Dermis microvascular lymphatic vessel endothelial cell (primary cell): Measurements from ENCODE around the gene CDK17. TPM values are rescaled to one million over a fixed set of nuclear protein-coding genes. Genes with fewer than 3 reads are reported as not detected.
A peak's percentile ranks its signal among the peaks of the same experiment; 100 is the strongest.

ENCODE experiments used
- DNase-seq, 2 donors: peaks; one replicate each; pipeline versions ENCODE4 v3.0.0 to v3.0.0-alpha.2; 2010; ENCODE audit warnings: low read depth in 2 of 2
- total RNA-seq: library from RNA; depleted of rRNA; stranded (reverse); fragments of >200 nt; gene quantifications from 2 replicates; pipeline ENCODE4 v1.2.1, GENCODE V29; 2014

CDK17 gene
- total RNA-seq, 1 donor from 2014 or later, result 99.9 TPM

GRCh38 chr12:96266238-96266637, 134.0 kb downstream of the CDK17 start:
- no peak for DNase-seq

- DNase-seq, result no peak
These were observed 134.4 kb downstream of the CDK17 start for GRCh38 chr12:96265836-96266235.

- DNase-seq, result no peak
These were observed 134.8 kb downstream of the CDK17 start for GRCh38 chr12:96265400-96265799.

- DNase-seq, result peak; percentile 84 to 90
These were observed 136.8 kb downstream of the CDK17 start for GRCh38 chr12:96263449-96263902.

- DNase-seq, result peak in 1 of 2 donors; percentile 65
These were observed 138.7 kb downstream of the CDK17 start for GRCh38 chr12:96261557-96261956.

GRCh38 chr12:96260644-96261043, 139.6 kb downstream of the CDK17 start:
- no peak for DNase-seq

- no peak for DNase-seq
These were observed 140.0 kb downstream of the CDK17 start for GRCh38 chr12:96260231-96260630.

GRCh38 chr12:96258104-96258961, 141.9 kb downstream of the CDK17 start:
- peak in 1 of 2 donors; percentile 71 for DNase-seq

GRCh38 chr12:96257550-96258103, 142.6 kb downstream of the CDK17 start:
- no peak for DNase-seq

- no peak for DNase-seq
These were observed 143.4 kb downstream of the CDK17 start for GRCh38 chr12:96256672-96257361.

- peak; percentile 100 for DNase-seq
These were observed 145.2 kb downstream of the CDK17 start for GRCh38 chr12:96255077-96255476.

- no peak for DNase-seq
These were observed 150.0 kb downstream of the CDK17 start for GRCh38 chr12:96250119-96250685.

GRCh38 chr12:96249196-96250118, 150.8 kb downstream of the CDK17 start:
- peak in 1 of 2 donors; percentile 62 for DNase-seq

- no peak for DNase-seq
These were observed 151.9 kb downstream of the CDK17 start for GRCh38 chr12:96248136-96248931.

- DNase-seq, result no peak
These were observed 152.7 kb downstream of the CDK17 start for GRCh38 chr12:96247563-96247962.

- DNase-seq, result no peak
These were observed 153.2 kb downstream of the CDK17 start for GRCh38 chr12:96246926-96247505.

- DNase-seq, result no peak
These were observed 155.4 kb downstream of the CDK17 start for GRCh38 chr12:96244826-96245225.

- peak; percentile 71 to 76 for DNase-seq
These were observed 157.6 kb downstream of the CDK17 start for GRCh38 chr12:96242597-96242996.

- peak; percentile 92 to 93 for DNase-seq
These were observed 158.4 kb downstream of the CDK17 start for GRCh38 chr12:96241846-96242256.

- DNase-seq, result no peak
These were observed 158.8 kb downstream of the CDK17 start for GRCh38 chr12:96241431-96241830.
